HG02571 (cell line): ENCODE data around the gene MACROD2.

Source experiments
- ATAC-seq: cut with Tn5 transposase; IDR thresholded peaks from one replicate; pipeline ENCODE4 v1.9.1; 2021; ENCODE audit warnings: mild to moderate bottlenecking, moderate library complexity; ENCODE audit not compliant: unreplicated experiment

Gene MACROD2

DNA sequence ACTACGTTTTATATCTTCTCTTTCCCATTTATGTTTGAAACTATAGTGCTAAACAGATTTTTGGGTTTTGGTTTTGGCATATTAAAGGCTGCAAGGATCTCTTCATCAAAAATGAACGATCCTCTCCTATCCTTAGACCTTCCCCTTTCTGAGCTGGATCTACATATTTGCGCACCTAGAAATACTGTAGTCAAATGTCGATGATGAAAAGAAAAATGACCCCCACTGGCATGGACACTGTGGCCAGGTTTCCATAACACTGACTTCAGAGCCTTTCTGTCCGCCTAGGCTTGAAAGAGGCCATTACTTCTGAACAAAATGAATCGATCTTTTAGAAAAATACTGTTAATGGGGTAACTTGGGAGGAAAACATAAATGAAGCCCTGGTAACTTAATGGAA is 336.3 kb downstream of the MACROD2 start:
- no peak for ATAC-seq

- ATAC-seq: no peak
Observed at GRCh38 chr20:14332866-14333265, 337.6 kb downstream of the MACROD2 start.

DNA sequence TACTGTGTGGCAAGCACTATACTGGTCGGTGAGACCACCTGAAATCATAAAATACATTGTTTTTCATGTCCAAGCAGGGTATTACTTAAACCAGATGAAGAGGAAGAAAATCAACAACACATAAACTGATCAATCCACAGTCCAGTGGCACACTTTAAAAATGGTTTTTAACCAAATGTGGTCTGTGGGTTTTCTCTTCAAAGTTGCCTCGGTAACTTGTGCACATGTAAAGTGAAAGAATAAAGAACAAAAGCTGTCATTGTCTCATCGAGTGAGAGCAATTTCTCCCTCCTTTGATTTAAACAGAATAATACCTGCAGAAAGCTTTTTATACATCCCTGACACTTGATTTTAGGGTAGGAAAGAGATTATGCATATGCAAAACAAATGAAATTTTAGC is 338.4 kb downstream of the MACROD2 start:
- ATAC-seq: no peak

GRCh38 chr20:14334306-14334930 is 339.1 kb downstream of the MACROD2 start:
- ATAC-seq: no peak

DNA sequence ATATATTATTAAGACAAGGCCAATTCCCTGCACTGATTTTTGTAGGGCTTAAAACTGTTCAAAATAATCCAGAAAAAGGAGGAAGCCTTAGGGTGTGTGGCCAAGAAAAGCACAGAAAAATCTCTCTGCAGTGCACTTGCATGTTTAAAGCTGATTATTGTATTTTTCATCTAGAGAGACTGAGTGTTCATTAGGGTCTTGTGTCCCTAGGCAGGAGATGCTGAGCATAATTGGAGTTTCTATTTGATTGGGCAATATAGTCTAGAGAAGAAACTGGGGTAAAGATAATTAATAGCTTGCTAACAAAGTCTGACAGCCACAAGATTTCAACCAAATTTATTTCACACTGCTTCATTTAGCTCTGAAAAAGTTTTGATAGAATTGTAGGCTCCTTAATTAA is 339.7 kb downstream of the MACROD2 start:
- ATAC-seq: no peak

- no peak for ATAC-seq
Observed at GRCh38 chr20:14336686-14337085, 341.4 kb downstream of the MACROD2 start.

- ATAC-seq: peak; percentile 99
Observed at GRCh38 chr20:14337400-14338171, 342.3 kb downstream of the MACROD2 start, which contains the start of gene FLRT3. Gene FLRT3 (minus strand): TSS chr20:14337612. CDS start chr20:14327506, 10,106 bp downstream.

GRCh38 chr20:14341801-14342200 is 346.5 kb downstream of the MACROD2 start:
- no peak for ATAC-seq

DNA sequence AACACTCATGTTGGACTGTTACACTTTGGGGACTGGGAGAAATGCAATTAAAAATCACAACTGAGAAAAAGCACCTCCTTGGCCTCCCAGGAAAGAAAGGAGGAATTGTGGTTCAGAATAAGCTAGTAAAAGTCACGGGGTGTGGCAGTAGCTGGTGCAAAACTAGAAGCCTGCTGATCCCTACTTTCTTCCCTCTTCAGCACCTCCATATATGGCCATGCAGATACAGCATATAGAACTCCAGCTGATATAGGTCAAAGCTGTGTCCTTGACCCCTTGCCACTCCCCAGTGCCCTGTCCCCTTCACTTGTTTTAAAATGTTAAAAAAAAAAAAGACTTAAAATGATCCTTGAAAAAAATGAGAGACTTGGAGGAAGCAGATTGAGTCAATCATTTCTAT is 347.6 kb downstream of the MACROD2 start:
- ATAC-seq: no peak

DNA sequence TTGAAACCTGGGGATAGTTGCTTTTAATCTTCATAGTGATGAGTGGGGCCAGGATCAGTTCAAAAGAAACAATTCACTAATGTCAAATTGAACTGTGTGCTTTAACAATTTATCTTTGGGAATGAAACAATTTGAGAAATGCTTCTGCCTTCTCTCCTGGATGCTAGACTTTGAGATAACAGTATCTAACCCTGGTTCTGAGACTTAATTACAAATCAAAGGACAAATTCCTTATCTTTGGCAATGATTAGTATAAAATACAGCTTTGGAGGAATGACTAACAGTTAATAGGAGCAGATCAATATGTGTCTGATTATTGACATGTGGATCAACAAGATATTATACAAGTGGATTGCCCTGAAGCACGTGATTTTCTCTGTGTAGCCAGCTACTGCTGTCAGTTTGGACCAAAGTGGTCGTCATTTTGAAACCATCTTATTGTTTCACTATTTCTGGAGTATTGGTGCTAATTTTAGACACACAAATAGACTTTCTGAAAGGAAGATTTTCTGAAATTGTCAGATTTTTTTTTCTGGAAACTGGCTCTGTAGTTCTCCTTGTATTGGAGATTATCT is 348.3 kb downstream of the MACROD2 start:
- no peak for ATAC-seq

GRCh38 chr20:14344746-14345145 is 349.4 kb downstream of the MACROD2 start:
- ATAC-seq: no peak

DNA sequence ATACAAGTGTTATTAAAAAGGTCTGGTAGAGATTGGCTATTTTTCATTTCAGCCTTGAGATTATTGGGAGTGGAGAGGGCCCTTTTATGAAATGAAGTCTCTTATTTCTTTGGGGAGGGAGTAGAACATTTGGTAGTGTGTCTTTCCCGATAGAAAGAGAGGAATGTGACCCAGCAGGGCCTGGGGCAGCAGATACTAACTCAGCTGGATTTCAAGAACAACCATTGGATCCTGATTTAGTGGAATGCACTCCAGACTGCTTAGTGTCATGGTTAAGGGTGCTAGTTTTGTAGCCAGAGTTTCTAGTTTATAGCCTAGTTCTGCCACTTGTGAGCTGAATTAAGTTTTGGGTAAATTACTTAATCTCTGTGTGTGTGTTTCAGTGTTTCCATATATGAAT is 360.5 kb downstream of the MACROD2 start:
- no peak for ATAC-seq

DNA sequence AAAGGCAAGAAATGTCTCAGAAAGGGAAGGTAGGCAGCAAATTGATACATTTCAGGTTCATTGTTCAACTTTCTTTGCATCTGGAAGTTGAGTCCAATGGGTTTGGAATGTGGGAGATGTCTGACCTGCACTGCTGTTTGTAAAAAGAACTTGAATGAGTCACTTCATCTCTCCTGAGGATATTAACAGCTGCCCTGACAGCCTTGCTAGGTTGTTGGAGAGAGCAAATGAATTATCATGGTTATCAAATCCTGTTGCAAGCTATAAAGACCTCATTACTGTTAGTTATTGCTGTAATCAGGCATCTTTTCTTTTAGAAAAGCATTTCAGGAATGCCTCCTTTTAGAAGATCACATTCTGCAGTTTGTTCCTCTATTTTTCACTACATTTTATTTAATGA is 365.1 kb downstream of the MACROD2 start:
- ATAC-seq: no peak

DNA sequence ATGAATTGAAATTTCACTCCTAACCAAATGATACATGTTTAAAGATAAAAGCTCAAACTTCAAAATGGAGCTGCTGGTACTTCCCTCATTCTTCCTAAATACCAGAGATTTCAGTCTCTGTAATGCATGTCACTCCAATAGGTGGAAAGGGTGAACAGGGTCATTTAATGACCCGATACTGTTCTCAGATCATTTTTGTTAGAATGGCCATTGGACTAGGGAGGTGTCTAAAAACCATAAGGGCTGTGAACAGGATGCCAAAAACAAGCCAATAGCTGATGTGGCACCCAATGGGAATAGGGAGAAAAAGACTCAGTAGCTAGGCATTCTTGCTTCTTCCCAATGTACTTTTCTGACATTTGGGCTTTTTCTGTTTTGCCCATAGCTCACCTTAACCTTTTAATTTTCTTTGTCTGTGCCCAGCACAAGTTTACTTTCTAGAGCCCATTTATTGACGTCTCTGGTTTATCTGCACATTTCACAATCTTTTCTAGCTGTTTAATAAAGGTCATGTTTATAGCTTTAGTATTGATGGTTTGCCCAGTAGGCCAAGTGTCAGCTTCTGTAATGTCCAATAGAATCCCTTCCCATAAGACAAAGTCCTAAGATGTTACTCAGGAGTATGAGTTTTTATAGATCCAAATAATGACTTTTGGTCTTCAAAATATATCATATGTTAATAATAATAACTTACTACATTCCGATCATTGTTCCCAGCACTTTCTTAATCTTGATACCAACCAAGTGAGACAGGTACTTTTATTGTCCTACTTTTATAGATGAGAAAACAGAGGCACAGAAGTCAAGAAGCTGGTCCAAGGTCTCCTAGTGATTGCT is 366.4 kb downstream of the MACROD2 start:
- ATAC-seq: no peak

GRCh38 chr20:14374196-14374595 is 378.9 kb downstream of the MACROD2 start:
- no peak for ATAC-seq

DNA sequence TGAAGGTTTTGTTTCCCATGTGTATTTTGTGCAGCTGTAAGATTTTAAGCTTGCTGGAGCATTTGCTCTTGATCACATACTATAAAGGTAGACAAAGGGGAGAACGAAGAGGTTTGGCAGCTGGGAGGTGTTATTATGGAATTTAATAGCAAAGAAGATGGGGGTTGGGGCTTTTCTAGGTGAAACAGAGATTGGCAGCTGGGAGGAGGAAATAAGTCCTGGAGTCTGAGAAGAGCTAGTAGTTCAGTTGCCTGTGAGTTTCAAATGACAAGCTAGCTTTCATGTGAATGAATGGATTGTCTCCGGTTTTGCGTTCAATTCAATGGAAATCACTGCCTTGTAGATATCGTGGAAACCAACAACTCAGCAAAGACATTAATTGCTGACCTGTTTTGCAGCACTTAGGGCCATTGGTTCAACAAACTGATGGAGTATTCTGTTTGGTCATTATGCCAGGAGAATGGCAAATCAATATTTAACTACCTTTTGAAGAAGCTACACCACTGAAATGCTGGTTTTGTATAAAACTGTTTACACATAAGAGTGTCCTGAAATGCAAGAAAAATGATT is 380.2 kb downstream of the MACROD2 start:
- no peak for ATAC-seq

DNA sequence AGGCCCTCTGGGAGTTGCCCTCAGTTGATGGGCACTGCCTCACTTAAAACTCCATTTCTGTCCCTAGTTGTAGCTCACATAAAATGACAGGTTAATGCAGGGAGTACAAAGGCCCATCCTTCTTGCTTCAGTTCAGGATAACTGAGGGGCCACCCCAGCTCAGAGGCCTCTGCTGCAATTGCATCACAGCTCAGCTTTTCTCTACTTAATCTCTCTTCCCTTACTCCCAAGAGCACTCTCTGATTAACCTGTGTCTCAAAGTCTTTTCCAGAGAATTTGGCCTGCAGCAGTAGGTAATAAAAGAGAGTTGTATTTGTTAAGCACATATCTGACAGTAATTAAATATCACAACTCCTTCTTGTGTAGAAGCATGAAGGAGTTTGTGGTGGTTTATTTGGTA is 383.0 kb downstream of the MACROD2 start:
- ATAC-seq: no peak

DNA sequence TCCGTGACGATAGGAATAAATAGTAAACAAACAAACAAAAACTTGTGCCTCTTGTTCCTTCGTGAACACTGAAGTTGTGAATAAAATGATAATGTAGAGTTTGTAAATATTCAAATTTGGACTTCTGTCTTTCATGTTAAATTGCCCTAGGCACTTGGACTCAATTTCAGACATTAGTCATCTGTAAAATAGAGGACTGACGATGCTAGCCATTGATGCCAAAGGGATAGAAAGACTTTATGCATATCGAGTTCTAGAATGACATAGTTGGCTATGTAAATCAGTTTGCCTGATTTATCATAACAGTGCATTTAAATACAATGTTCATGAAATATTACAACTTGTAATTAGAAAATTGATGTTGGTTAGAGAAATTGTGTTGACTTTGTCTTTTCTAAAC is 388.0 kb downstream of the MACROD2 start:
- ATAC-seq: no peak

GRCh38 chr20:14384416-14385175 is 389.3 kb downstream of the MACROD2 start:
- no peak for ATAC-seq

DNA sequence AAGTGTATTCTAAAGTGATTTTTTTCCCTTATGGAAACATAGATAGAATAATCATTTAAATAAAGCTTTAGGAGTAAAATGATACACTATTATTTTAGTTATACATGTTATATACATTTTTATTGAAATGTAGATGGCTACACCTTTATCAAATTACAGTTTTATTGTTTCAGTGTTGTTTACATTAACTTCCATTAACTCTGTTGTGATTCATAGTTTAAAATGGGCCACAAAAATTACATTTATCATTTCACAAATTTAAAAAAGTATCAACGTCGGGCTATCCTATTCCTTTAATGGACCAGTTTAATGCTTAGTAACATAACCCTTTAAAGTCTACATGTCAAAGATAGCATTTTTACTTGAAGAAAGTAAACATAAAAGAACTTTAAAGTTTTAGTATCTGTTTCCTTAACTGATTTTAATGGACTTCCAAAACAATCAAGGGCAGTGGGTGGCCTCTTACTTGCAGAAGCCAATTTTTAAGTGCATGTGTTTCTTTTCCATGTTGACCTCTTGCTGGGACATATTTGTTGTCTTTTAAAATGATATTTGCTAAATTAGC is 389.9 kb downstream of the MACROD2 start:
- no peak for ATAC-seq
